22Rv1 (cell line): Measurements from ENCODE around the gene PHGDH.

Source experiments
- H3K27ac ChIP-seq: fragments of 450-650 bp; 2 replicates; pipeline ENCODE4 v1.5.1; 2017
- ZFX ChIP-seq: fragments of 450-650 bp; IDR thresholded peaks from 2 replicates; pipeline ENCODE4 v1.6.1; 2017; ENCODE audit warnings: antibody characterized with exemption, borderline replicate concordance
- TF ChIP-seq, protein P1 (sequence below): fragments of 450-650 bp; IDR thresholded peaks from 2 replicates; pipeline ENCODE4 v1.5.1; 2017; ENCODE audit warnings: mild to moderate bottlenecking

PHGDH gene

DNA sequence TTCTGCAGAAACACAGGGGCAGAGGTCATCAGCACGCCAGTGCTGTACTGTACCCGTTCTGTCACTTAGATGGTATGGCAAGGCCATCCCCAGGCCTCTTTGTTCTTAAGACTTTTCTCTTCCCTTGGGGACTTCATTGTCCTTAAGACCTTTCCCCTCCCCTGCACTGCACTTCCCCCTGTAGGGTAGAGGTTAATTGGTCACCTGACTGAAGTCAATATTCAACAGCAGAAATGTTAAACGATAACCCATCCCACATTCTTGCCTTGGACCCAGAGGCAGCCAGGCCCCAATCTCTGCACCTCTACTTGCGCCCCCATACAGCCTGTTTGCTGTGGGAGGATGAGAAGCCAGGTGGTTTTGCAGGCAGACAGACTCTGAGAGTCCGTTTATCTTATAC is 10.2 kb downstream of the PHGDH start:
- H3K27ac ChIP-seq, result no peak overlapping the region

DNA sequence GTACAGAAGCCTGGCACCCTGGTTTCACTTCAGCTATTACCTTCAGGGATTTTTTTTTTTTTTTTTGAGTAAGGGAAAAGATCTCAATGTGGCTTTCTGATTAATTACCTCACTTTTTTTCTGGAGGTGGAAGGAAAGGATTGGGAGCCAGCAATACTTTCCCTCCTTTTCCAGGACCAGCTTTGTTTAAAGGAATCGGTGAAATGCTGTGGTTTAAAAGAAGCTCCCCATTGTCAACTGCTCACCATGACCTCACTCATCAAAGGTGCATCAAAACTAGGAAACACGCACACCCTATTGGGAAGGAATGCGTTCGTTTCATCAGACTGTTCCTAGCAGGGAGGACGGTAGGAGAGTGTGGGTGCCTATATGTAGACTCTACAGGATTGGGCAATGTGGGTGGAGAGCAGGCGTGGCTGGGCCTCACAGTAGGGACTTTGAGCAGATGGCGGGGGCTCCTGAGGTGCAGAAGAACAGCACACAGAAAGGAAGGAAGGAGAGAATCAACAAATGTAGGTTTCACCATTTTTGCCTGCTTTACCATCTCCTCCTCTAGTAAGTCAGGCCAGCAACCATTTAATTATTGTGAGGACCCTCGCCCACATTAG is 13.0 kb downstream of the PHGDH start:
- no peak for TF ChIP-seq ZFX
- TF ChIP-seq, protein P1, sequence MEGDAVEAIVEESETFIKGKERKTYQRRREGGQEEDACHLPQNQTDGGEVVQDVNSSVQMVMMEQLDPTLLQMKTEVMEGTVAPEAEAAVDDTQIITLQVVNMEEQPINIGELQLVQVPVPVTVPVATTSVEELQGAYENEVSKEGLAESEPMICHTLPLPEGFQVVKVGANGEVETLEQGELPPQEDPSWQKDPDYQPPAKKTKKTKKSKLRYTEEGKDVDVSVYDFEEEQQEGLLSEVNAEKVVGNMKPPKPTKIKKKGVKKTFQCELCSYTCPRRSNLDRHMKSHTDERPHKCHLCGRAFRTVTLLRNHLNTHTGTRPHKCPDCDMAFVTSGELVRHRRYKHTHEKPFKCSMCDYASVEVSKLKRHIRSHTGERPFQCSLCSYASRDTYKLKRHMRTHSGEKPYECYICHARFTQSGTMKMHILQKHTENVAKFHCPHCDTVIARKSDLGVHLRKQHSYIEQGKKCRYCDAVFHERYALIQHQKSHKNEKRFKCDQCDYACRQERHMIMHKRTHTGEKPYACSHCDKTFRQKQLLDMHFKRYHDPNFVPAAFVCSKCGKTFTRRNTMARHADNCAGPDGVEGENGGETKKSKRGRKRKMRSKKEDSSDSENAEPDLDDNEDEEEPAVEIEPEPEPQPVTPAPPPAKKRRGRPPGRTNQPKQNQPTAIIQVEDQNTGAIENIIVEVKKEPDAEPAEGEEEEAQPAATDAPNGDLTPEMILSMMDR, result no peak
- H3K27ac ChIP-seq, result no peak overlapping the region

More for the DNA sequence above, 10.2 kb downstream of the PHGDH start:
- TF ChIP-seq ZFX, result no peak
- TF ChIP-seq, protein P1, result no peak

DNA sequence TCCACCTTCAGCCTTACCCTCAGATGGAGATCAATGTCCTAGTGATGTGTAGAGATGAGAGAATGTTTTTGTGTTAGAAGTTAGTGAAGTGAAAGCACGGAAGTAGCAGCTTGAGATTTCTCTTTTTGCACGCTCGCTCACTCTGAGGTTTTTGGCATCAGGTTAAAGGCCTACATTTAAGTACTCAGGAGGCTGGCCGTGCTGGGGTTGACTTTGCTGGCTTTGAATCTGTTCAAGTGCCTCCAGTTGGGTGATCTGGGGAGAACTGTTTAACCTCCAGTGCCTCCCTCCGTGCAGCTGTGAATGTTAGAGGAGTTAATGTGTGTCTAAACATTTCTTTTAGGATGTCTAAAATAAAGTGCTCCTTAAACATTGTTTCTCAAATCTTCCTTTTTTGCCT is 13.9 kb downstream of the PHGDH start:
- no peak for TF ChIP-seq ZFX
- TF ChIP-seq, protein P1, result no peak
- H3K27ac ChIP-seq, result no peak overlapping the region

DNA sequence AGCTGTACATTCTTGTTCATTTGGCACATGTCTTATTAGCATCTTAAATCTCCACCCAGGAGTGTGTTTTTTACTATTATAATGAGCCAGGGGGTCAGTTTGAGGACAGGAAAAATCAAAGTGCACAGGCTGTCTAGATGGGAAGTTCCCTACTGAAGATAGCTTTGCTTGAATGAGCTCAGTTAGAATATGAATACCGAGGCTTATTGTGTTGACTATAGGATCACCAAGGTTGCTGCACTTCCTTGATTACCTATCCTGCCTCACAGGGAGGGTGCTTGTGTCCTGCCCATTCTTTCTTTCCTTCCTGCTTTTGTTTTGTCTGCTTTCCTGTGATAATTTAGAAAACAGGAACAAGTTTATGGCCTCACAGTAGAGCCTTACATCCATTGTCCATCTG is 16.3 kb downstream of the PHGDH start:
- TF ChIP-seq, protein P1, result no peak
- TF ChIP-seq ZFX, result no peak
- no peak overlapping the region for H3K27ac ChIP-seq

DNA sequence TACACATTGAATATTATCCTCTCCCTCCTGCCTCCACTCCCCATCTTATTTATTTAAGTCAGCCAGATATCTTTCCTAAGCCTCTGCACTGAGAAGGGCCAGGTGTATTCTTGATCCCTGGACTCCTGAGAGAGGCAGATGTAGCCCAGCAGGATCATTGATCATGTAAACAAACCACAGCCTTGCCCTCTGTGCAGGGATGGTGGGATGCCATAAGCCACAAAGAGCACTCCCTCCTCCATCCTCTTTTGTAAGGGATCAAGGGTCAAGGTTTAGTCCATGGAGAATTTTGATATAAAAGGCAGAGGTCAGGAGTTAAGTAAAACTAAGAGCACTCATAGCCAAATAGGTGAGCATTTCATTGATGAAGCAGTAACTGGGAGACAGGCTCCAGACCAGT is 17.3 kb downstream of the PHGDH start:
- no peak overlapping the region for H3K27ac ChIP-seq
- no peak for TF ChIP-seq ZFX

DNA sequence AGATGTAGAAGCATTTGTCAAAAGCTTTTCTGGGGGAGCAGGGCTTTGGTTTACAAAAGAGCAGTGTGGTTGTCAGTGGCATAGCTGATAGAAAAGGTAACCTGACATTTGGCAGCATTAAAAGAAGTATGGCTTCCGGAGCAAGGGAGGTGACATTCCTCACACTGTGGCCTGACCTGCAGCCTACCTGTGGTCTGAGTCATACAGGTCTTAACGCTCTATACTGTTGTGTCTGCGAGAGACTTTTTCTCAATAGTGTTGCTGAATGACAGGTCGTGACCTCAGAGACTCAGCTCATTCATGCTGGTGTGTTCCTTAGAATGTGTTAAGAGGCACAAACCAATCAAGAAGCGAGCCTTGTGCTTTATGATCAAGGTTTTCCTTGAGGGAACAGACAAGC is 19.3 kb downstream of the PHGDH start:
- TF ChIP-seq, protein P1, result no peak
- TF ChIP-seq ZFX, result no peak
- no peak overlapping the region for H3K27ac ChIP-seq

DNA sequence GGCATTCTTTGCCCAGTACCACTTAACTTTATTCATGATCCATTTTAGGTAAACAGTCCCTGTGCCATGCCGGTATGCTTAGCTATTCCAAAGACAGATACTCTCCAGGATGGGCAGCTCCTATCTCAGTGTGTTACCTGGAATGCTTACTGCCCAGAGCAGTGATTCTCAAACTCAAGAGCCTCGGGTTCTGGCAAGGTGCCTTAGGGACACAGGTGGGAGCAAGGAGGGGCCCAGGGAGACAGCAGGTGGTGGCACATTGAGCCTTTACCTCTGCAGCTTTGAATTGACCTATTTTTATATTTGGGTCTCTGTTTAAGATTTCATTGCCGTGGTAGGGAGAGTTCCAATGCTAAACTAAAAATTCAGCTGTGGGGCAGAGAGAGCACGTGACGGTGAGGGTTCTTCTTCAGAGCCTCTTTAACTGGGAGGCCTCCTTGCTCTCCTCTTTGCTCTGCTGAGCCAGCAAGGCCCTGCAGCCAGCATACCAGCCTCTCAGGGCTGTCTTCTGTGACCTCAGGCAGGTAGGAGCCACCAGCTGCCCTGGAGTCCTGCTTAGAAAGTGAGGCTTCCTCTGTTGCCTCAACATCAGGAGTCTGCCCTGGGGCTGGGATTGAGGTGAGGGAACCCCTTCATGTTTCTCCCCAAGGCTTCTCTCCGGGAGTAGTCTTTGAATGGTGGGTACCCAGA is 20.2 kb downstream of the PHGDH start:
- no peak for TF ChIP-seq ZFX
- TF ChIP-seq, protein P1, result no peak
- no peak overlapping the region for H3K27ac ChIP-seq
